HG02840 (cell line): Measurements from ENCODE around the gene GALNTL6.
"Not testable (repeated sequence)": the region's sequence is repeated elsewhere in the genome, so short reads cannot be mapped to it uniquely, and the experiment has no call there.

Experiments
- ATAC-seq: cut with Tn5 transposase; IDR thresholded peaks from one replicate; pipeline ENCODE4 v1.9.1; 2021; ENCODE audit warnings: mild to moderate bottlenecking, moderate library complexity, moderate number of reproducible peaks; ENCODE audit not compliant: unreplicated experiment, low FRiP score

Gene GALNTL6

DNA sequence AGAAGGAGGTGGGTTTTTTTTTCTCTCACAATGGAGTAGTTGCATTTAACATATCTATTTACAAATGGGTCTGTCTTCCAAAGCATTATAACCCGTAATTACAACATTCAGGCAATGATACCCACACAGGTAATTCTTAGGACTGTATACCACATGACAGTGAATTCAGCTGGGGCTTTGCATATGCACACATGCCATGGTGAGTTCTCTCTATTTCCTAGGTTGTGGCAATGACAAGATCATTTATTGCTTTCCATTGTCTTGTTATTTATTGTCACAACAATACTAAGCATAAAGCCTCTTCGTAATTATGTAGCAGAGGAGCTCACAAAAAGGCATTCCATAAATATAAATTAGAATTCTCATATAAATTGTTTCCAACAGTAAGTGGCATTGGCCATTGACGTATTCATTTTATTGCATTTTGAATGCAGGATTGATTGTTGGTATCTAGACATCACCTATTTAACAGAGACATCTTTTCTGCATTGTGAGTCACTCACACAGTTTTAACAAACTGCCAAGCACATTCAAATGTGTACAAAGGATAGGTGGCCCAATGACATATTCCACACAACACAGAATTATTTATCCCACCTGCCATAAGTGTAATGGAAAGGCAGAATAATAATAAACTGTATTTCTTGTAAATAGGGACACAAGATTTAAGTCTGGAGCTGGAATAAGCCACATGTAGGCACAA lies 964.7 kb downstream of the GALNTL6 start:
- no peak for ATAC-seq

DNA sequence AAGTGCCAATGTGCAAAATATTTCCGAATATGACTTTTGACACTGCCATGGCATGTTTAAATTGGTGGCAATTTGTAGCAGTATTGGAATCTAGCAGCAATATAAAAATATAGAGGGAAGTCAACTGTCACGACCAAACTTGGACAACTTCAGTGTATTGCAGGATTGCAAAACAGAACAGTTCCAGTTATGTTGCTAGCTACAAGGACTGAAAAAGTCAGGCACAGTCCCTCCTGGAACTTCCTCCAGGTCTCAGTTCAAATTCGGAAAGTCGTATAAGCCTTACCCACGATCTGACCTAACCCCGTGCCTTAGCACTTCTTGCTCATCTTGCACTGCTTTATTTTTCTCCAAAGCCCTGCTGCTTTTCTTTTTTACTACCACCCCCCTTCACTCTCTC lies 965.4 kb downstream of the GALNTL6 start:
- no peak for ATAC-seq

DNA sequence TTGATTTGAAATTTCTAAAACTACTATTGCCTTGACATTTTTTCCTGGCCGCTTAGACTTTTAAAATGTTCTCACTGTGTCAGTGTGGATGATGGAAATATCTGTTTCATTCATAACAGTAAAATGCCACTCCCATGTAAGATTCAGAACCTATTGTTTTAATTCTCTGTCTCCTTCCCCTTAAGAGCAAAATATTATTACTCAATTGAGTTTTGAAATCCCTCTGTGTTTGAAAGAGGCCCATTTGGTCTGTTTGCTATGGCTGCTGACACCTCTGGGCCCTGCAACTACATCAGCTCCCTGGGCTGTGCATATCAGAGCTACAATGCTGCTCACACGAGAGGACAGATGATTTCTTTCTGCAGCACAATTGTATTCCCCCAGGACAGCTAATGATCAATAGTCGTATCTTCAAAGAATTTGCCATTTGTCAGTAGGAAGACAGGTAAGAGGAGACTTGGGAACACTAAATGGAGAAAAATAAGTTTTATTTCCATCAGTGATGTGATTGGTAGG lies 967.4 kb downstream of the GALNTL6 start:
- no peak for ATAC-seq

DNA sequence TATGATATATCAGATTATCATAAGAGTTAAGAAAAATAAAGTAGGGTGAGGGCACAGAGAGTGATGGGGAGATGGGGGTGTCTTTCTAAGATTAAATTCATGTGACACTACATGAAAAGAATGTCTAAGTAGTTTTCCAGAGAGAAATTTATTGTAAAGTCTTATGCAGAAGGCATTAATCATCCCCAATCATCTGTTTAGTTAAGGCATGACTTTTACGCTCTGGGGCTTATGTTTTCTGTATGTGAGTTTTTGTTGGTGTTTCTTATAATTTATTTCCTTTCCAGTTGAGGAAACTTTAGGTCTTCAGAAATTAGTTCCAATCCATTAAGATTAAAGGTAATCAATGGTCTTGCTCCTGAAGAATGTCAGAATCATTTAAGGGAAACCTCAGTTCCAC lies 972.4 kb downstream of the GALNTL6 start:
- no peak for ATAC-seq

DNA sequence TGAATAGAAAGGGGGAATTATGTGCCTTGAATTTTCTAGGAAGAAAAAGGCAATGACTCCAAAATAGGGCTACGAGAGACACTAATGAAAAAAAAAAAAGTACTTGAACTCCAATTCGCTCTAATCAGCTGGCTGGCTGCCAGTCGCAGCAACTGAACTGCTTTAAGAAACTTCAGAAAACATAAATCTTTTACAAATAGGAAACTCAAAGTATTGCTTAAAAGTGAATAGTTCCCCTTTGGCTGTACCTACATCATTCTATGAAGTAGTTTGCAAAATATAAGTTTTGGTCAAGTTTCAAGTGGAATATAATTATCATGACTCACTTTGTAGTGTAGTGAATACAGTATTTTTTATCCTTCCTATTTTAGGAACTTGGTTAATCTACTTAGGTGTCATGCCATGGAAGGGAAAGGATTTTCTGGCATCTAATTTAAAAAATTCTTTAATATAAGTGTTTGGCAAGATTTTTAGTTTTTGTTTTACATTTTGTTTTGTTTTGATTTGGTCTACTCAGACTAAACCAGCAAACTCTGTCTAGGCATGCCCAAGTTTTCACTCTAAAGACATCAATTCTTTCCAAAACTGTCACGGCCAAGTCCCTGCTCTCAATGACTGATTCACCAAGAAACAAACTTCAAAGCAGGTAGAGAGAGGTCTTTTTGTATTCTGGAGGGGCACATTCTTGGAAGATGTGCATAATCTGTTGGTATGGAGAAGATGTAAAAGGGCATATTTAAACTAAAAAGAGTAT lies 973.0 kb downstream of the GALNTL6 start:
- no peak for ATAC-seq

DNA sequence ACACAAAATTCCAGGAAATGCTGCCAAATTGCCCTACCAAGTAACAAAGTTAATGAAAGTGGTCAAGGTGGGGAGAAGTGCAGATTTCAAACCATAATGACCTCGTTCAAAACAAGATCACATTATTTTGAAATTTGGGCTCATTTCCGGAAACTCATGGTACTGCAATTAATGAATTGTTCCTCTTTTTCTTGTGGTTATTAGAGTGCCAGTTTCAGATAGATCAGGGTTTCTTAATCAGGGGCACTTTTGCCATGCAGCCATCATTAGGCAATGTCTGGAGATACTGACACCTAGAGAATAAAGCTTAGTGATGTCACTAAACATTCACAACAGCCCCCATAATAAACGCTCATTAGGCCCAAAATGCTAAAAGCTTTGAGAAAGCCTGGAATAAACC lies 973.9 kb downstream of the GALNTL6 start:
- ATAC-seq = no peak

DNA sequence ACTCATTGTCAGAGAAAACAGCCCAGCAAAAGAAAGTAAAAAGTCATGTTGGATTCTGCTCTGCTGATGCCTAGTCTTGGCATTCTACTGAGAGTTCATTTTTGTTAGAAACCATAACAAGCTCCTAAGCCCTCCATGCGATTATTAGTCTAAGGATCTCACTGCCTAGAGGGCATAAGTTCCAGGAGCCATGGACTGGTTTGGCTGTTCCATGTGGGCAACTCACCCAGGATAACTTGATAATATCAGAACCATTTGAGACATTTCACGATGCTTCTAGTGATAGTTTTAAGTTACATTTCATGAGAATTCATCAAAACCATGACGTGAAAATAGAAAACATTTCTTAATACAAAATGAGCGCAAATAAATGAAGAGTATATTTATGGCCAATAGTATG lies 978.6 kb downstream of the GALNTL6 start:
- ATAC-seq = no peak

DNA sequence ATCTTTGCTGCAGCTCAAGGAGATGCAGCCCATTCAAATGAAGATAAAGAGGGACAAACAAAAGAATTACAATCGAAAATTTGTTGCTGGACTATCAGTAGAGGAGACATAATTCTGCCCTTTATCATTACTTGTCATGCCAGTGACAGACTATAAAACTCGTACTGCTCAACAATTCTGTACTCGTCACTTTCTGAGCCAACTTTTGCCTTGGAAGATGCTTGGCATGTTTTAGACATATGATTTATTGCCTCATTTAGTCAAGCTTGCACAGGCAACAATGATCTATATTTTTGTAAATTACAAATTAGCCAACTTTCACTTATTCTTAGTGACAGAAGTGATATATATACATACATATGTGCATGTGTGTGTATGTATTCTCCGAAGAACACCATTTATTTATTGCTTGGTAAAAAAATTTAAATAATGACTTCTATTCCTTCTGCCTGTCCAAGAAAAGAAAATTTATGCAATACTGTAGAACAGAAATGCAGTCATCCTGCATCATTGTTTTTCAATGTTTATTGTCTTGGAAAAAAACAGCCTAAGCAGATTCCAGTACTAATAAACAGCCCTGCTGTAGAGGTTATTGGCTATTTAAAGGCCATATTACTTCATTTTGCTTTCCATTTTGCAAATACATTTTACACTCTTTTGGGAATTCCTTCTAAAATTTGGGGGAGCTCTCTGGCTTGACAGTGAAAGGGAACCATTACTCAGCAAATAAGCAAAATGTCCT lies 980.5 kb downstream of the GALNTL6 start:
- ATAC-seq = no peak

DNA sequence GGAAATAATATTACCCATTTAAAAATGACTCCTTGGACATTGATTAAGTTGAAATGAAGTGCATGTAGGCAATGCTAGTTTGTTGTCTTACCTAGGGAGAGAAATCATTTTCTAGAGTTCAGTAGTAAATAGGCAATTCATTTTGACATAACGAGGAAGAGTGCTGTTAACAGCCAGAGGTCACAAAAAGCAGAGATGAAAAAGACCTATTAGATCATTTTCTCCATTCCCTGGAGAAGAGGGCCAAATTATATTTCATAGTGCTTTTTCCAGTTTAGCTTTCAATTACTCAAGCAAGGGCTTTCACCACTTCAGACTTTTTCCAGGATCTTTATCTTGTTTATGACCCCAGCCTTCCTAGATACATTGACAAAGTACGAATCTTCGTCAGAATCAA lies 981.1 kb downstream of the GALNTL6 start:
- no peak for ATAC-seq

DNA sequence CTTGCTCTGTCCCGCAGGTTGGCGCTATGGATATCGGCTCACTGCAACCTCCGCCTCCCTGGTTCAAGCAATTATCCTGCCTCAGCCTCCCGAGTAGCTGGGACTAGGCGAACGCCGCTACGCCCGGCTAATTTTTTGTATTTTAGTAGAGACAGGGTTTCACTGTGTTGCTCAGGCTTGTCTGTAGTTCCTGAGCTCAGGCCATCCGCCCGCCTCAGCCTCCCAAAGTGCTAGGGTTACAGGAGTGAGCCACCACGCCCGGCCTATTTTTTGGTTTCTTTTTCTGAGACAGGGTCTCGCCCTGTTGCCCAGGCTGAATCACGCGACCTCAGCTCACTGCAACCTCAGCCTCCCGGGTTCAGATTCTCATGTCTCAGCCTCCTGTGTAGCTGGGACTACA lies 984.1 kb downstream of the GALNTL6 start:
- not testable (repeated sequence) for ATAC-seq

DNA sequence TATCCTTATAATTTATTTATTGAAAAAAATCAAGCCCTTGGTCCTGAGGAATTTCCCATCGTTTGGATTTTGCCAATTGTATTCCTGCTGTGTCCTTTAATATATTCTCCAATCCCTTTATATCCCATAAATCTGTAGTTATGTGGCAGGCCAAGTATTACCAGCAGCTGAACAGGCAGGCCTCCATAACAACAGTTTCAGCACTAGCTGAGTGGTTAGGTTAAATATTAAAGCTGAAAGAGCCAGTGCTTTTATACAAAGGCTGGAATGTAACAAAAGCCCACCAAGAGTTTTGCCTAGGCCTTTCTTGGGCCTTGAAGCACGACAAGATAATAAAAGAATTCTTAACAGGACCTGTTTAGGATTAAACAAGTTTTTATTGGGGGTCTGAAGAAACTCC lies 988.8 kb downstream of the GALNTL6 start:
- no peak for ATAC-seq

DNA sequence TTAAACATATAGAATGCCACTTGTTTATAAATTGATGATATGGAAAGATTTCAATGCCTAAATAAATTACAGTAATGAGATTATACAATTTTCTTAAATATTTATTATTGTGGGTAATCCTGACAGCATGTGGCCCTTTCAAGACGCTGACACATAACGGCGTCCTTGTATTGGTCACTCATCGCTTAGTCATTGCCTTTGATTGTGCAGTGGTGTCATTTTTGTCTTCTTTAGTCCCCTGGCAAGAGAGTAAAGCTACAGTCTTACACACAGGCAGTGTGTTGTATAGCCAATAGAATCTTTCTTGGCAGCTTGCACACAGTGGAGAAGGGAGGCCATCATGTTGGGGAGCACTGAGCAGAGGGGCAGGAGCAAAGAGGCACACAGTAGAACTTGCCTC lies 993.6 kb downstream of the GALNTL6 start:
- ATAC-seq = no peak

DNA sequence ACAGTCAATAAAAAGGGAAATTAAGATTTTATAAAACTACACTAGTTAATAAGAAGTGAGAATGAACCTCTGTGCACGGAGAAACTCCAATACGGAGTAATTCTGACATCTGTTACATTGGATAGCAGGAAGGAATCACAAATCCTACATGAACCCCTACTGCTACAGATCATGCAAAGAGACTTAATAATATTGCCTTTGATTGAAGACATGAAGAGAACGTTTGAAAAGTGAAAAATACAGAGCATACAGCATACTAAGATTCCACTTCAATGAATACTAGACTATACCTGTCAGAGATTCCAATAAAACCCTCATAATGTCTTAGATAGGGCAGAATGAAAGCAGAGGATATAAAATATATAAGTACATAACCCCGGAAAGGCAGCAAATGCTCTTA lies 995.0 kb downstream of the GALNTL6 start:
- ATAC-seq = no peak

DNA sequence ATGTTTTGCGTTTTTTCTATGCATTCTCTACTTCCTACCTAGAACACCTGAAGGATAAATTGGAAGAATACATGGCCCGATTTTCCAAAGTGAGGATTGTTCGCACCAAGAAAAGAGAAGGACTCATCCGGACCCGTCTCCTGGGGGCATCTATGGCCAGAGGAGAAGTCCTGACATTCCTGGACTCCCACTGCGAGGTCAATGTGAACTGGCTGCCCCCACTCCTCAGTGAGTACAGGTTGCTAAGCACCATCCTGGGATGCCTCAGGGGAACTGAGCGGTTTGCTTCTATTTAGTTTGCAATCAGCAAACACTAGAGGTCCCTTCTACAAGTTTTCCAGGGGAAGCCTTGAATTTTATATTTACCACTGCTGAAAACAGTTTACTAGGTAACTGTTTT lies 996.1 kb downstream of the GALNTL6 start:
- ATAC-seq = no peak

DNA sequence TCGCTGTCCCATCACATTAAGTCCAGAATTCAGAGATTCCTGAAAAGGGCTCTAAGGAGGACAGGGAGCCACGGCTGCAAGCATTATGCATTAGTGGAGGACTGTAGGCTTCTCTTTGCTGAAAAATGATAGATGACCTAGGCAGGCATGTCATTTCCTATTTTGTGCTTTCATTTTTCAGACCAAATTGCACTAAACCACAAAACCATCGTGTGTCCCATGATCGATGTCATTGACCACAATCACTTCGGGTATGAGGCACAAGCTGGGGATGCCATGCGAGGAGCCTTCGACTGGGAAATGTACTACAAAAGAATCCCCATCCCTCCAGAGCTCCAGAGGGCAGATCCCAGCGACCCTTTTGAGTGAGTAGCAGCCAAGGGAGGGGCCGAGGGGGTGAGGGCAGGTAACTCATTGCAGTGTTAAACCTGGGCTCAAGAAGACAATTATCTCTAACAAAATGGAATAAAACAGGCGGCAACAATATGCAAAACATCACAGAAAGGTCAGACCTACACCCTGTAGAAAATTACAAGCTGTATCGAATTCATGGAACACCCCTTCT lies 1000.2 kb downstream of the GALNTL6 start:
- ATAC-seq = no peak

DNA sequence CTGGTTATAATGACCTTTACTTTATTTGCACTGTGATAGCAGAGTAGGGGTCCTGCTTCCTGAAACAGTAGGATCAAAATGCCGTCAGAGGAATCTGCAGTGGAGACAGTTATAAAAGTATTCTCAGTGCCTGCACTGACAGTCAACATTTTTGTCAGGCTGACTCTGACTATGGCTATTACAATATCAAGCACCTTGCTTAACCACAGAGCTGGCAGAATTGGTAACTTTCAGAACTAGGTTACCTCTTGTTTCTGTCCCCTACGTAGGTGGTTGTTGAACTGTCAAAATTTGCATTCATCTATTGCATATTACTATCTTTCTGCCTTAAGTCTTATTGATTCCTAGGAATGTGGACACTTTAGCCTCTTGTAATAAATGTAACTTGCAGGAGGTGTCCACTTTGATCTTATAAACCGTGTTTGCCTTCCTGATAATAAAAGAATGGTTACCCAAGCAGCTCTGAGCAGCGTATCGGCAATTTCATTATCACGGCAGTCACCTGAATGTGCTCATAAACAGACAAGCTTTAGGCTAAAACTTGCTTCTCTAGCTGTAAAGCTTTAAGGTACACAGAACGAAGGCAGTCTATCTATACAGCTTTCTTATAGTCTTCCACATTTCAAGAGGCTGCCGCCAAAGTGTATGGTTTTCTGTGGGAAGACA lies 1002.4 kb downstream of the GALNTL6 start:
- ATAC-seq = no peak

DNA sequence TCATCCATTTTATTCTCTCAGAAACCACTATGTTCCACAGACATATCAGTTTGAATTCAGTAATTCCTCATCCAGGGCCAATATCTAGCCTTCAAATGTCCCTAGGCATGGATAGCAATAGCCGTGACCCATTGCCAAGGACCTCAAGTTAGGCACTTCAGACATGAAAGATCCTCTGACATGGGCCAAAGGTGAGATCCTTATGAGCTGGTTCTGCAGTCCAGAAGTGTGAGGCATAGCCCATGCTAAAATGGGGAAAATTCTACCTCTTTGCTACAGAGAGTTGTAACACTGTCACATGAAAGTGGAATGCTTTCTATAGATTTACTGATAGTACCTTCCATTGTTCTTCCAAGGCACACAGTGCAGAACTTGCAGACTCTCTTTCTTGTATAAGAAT lies 1005.7 kb downstream of the GALNTL6 start:
- ATAC-seq = no peak

DNA sequence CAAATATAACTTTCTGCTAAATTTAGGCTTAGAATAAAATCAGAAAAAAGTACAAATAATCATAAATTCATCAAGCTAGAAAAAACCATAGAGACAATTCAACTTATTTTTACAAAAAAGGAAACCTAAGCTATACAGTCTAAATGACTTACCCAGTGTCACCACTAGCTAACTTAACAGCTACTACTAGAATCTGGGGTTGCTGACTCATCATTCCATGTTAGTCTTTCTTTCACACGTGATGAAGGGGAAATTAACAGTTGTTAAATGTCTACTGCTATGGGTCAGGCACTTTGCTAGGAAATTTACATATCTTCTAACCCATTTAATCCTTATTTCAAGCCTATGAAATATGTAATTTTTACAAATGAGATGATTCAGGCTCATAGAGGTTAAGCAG lies 1006.1 kb downstream of the GALNTL6 start:
- no peak for ATAC-seq

DNA sequence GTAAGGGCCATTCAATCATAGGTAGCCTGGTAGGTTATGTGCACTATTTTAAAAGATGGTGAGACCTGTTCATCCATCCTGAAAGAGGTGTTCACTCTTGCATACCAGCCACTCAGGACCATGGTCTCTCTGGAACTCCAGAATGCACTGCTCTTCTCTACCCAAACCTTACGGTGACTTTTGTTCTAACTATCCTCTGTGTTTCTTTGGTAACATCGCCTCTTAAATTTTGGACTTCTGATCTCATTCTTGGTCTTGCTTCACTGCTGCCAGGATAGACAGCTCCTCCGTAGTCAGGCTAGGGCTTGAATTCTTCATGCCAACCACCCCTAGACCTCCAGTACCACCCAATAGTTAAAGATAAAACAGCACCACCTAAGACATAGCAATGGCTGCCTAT lies 1009.1 kb downstream of the GALNTL6 start:
- ATAC-seq = no peak

DNA sequence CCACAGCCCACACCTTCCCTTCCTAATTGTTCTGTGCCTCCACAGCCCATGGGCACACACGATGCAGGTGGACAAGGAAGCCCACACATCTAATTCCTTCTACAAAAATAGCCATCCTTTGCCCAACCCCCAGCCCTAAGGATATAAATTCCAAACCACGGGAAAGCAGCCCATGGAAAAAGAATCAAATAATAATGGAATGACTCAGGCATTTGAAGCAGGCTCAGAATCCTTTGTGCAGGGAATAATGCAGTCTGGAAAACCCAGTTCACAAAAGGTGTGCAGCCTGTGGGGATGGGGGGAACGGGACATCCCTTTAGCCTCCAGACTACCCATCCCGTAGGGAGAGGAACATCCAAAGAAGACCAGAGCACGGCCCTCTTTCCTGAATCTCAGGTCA lies 1013.1 kb downstream of the GALNTL6 start:
- no peak for ATAC-seq
